Measurements from ENCODE around the gene ARHGEF16. TPM values are rescaled to one million over a fixed set of nuclear protein-coding genes. Genes with fewer than 3 reads are reported as not detected.

ARHGEF16 gene
- total and polyA plus RNA-seq, 2 experiments from 2014 or later: 24.8 to 36.2 TPM

GRCh38 chr1:3507636-3508275 is 53.3 kb downstream of the ARHGEF16 start:
- no peak for DNase-seq (ENCODE audit: low spot score)
- Histone ChIP-seq H2AFZ (no peak overlapping the region), H3K4me2 (no peak overlapping the region), H3K4me1 (ENCODE audit: insufficient read depth) (no peaks in the 10 kb centered on the region), H3K36me3 (replicated peaks; ENCODE audit: insufficient read depth, low read depth) (no peaks in the 10 kb centered on the region), H3K27me3 (no peaks in the 10 kb centered on the region), H3K9me3 (ENCODE audit: low read depth) (no peaks in the 10 kb centered on the region), H3K27ac (no peak overlapping the region), H4K20me1 (ENCODE audit: insufficient read depth, poor library complexity, severe bottlenecking) (no peaks in the 10 kb centered on the region), H3K4me3 (no peak overlapping the region), H3K9me2 (replicated peaks; ENCODE audit: insufficient read depth) (no peaks in the 10 kb centered on the region), H3K79me2 (no peaks in the 10 kb centered on the region)
- WGBS (ENCODE audit: low lambda C conversion rate, missing lambda C conversion rate): 94% methylated on average over 11 of the region's 11 CpGs
- no peak for TF ChIP-seq EZH2 (IDR thresholded peaks at IDR 0.05; ENCODE audit: borderline replicate concordance)
- TF ChIP-seq, protein P1, sequence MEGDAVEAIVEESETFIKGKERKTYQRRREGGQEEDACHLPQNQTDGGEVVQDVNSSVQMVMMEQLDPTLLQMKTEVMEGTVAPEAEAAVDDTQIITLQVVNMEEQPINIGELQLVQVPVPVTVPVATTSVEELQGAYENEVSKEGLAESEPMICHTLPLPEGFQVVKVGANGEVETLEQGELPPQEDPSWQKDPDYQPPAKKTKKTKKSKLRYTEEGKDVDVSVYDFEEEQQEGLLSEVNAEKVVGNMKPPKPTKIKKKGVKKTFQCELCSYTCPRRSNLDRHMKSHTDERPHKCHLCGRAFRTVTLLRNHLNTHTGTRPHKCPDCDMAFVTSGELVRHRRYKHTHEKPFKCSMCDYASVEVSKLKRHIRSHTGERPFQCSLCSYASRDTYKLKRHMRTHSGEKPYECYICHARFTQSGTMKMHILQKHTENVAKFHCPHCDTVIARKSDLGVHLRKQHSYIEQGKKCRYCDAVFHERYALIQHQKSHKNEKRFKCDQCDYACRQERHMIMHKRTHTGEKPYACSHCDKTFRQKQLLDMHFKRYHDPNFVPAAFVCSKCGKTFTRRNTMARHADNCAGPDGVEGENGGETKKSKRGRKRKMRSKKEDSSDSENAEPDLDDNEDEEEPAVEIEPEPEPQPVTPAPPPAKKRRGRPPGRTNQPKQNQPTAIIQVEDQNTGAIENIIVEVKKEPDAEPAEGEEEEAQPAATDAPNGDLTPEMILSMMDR (IDR thresholded peaks at IDR 0.05; ENCODE audit: poor library complexity): no peak
- TF ChIP-seq EZH2phosphoT487 (IDR thresholded peaks at IDR 0.05; ENCODE audit: low read depth, severe bottlenecking, unreplicated experiment): no peak

DNA sequence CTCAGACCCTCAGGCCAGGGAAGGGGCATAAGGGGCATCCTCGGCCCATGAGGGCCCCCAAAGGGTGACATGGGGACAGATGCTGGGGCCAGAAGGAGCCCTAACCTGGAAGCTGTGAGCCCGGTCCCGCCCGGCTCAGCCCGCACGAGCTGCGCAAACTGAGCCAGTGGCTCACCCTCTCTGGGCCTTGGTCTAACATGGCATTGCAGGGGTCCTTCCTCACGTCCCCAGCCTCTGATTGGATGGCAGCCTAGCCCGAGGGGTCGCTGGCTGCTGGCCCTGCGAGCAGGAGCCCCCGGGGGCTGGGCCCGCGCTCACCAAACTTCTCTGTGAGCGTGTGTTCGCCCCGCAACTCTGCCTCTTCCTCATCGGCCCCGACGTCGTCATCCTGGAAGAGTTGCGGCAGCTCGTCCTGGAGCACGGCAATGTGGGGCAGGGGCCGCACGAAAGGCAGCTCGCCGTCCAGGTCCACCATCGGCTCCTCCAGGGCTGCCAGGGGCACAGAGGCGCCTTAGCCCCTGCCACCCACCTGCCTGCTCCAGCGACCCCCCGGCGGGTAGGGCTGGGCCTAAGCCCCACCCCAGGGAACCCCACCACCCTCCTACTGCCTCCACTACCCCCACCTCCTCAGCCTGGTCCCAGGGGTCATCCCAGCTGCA is 54.4 kb downstream of the ARHGEF16 start:
- no peak overlapping the region for H2AFZ ChIP-seq
- TF ChIP-seq EZH2 (IDR thresholded peaks at IDR 0.05; ENCODE audit: borderline replicate concordance): no peak
- TF ChIP-seq, protein P1 (IDR thresholded peaks at IDR 0.05; ENCODE audit: poor library complexity): no peak
- H3K9me2 ChIP-seq (replicated peaks; ENCODE audit: insufficient read depth): no peaks in the 10 kb centered on the region
- no peak overlapping the region for H3K4me3 ChIP-seq
- no peak for DNase-seq (ENCODE audit: low spot score)
- H3K4me1 ChIP-seq (ENCODE audit: insufficient read depth): no peaks in the 10 kb centered on the region
- no peak overlapping the region for H3K4me2 ChIP-seq
- H3K36me3 ChIP-seq (replicated peaks; ENCODE audit: insufficient read depth, low read depth): no peaks in the 10 kb centered on the region
- no peaks in the 10 kb centered on the region for H3K79me2 ChIP-seq
- H3K9me3 ChIP-seq (ENCODE audit: low read depth): no peaks in the 10 kb centered on the region
- H3K27me3 ChIP-seq: no peaks in the 10 kb centered on the region
- H4K20me1 ChIP-seq (ENCODE audit: insufficient read depth, poor library complexity, severe bottlenecking): no peaks in the 10 kb centered on the region
- no peak overlapping the region for H3K27ac ChIP-seq
- 96% methylated on average over 25 of the region's 33 CpGs for WGBS (ENCODE audit: low lambda C conversion rate, missing lambda C conversion rate)

DNA sequence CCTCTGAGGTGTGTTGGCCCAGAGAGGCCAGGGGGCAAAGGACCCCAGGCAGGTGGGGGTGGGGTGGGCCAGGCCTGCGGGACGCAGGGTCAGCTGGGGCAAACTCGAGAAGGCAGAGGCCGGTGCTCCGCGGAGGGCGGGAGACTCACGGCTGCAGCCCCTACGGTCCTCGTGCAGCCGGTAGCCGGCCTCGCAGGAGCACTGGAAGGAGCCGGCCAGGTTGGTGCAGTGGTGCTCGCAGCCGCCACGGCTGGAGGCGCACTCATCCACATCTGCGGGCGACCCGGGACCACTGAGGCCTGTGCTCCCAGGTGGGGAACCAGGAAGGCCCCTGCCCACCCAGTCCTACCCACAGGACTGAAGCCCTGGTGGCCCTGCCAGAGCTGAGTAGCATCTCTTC is 55.3 kb downstream of the ARHGEF16 start:
- DNase-seq (ENCODE audit: low spot score): no peak
- Histone ChIP-seq H3K36me3 (replicated peaks; ENCODE audit: insufficient read depth, low read depth) (no peaks in the 10 kb centered on the region), H3K27me3 (no peaks in the 10 kb centered on the region), H3K4me3 (no peak overlapping the region), H3K4me1 (ENCODE audit: insufficient read depth) (no peaks in the 10 kb centered on the region), H2AFZ (no peak overlapping the region), H4K20me1 (ENCODE audit: insufficient read depth, poor library complexity, severe bottlenecking) (no peaks in the 10 kb centered on the region), H3K9me2 (replicated peaks; ENCODE audit: insufficient read depth) (no peaks in the 10 kb centered on the region), H3K27ac (no peak overlapping the region), H3K79me2 (no peaks in the 10 kb centered on the region), H3K9me3 (ENCODE audit: low read depth) (no peaks in the 10 kb centered on the region), H3K4me2 (no peak overlapping the region)
- WGBS (ENCODE audit: low lambda C conversion rate, missing lambda C conversion rate): 96% methylated on average over 20 of the region's 21 CpGs
- no peak for TF ChIP-seq EZH2phosphoT487 (IDR thresholded peaks at IDR 0.05; ENCODE audit: low read depth, severe bottlenecking, unreplicated experiment)
- TF ChIP-seq, protein P1 (IDR thresholded peaks at IDR 0.05; ENCODE audit: poor library complexity): no peak
- no peak for TF ChIP-seq EZH2 (IDR thresholded peaks at IDR 0.05; ENCODE audit: borderline replicate concordance)
